H9 (cell line): ENCODE data around the gene ARID1B. TPM values are rescaled to one million over a fixed set of nuclear protein-coding genes. Genes with fewer than 3 reads are reported as not detected.

ENCODE experiments used
- DNase-seq: peaks from one replicate; pipeline ENCODE4 v3.0.0-alpha.2; 2017
- H2AFZ ChIP-seq: one replicate; pipeline ENCODE4 v1.6.1; 2013; ENCODE audit warnings: mild to moderate bottlenecking, low read length, control low read depth, moderate library complexity
- H2AK5ac ChIP-seq: 2 replicates; pipeline ENCODE4 v1.6.1; 2013; ENCODE audit warnings: low read length, control low read depth, mixed read lengths; ENCODE audit not compliant: insufficient read length
- H2BK120ac ChIP-seq: one replicate; pipeline ENCODE4 v1.6.1; 2013; ENCODE audit warnings: low read depth, mild to moderate bottlenecking, low read length, control low read depth, inconsistent platforms; ENCODE audit not compliant: poor library complexity, severe bottlenecking
- H2BK12ac ChIP-seq: 2 replicates; pipeline ENCODE4 v1.6.1; 2013; ENCODE audit warnings: low read length, control low read depth, mixed read lengths, low read depth; ENCODE audit not compliant: insufficient read length
- H2BK15ac ChIP-seq: 2 replicates; pipeline ENCODE4 v1.6.1; 2013; ENCODE audit warnings: low read depth, low read length, control low read depth
- H2BK20ac ChIP-seq: one replicate; pipeline ENCODE4 v1.6.1; 2013; ENCODE audit warnings: low read depth, mild to moderate bottlenecking, low read length, control low read depth, inconsistent platforms; ENCODE audit not compliant: poor library complexity, severe bottlenecking
- H2BK5ac ChIP-seq: 2 replicates; pipeline ENCODE4 v1.6.1; 2013; ENCODE audit warnings: low read length, control low read depth, mixed read lengths; ENCODE audit not compliant: insufficient read length
- H3K14ac ChIP-seq: 2 replicates; pipeline ENCODE4 v1.6.1; 2013; ENCODE audit warnings: low read length, control low read depth; ENCODE audit not compliant: insufficient read depth
- H3K18ac ChIP-seq: 2 replicates; pipeline ENCODE4 v1.6.1; 2013; ENCODE audit warnings: low read depth, mild to moderate bottlenecking, mixed read lengths, low read length, control low read depth; ENCODE audit not compliant: insufficient read length
- H3K23ac ChIP-seq: 2 replicates; pipeline ENCODE4 v1.6.1; 2013; ENCODE audit warnings: low read length, control low read depth, mixed read lengths, low read depth; ENCODE audit not compliant: insufficient read length
- H3K23me2 ChIP-seq: 2 replicates; pipeline ENCODE4 v1.6.1; 2013; ENCODE audit warnings: low read depth, mild to moderate bottlenecking, mixed read lengths, low read length, control low read depth; ENCODE audit not compliant: insufficient read length, poor library complexity, severe bottlenecking
- H3K27ac ChIP-seq: 2 replicates; pipeline ENCODE4 v1.5.1; 2013; ENCODE audit warnings: low read length, control low read depth, mixed read lengths, low read depth; ENCODE audit not compliant: insufficient read length
- H3K27me3 ChIP-seq: 2 replicates; pipeline ENCODE4 v1.6.1; 2013; ENCODE audit warnings: low read length, control low read depth, inconsistent platforms; ENCODE audit not compliant: insufficient read depth
- H3K4ac ChIP-seq: 2 replicates; pipeline ENCODE4 v1.6.1; 2013; ENCODE audit warnings: low read depth, mild to moderate bottlenecking, control low read depth, inconsistent platforms, low read length, moderate library complexity
- H3K4me1 ChIP-seq: 2 replicates; pipeline ENCODE4 v1.6.1; 2013; ENCODE audit warnings: low read length, control low read depth, inconsistent platforms; ENCODE audit not compliant: insufficient read depth
- H3K4me2 ChIP-seq: 2 replicates; pipeline ENCODE4 v1.6.1; 2013; ENCODE audit warnings: low read length, control low read depth, mixed read lengths; ENCODE audit not compliant: insufficient read length, insufficient read depth
- H3K56ac ChIP-seq: 2 replicates; pipeline ENCODE4 v1.6.1; 2013; ENCODE audit warnings: low read depth, mild to moderate bottlenecking, mixed read lengths, low read length, control low read depth; ENCODE audit not compliant: insufficient read length
- H3K79me1 ChIP-seq: 2 replicates; pipeline ENCODE4 v1.6.1; 2013; ENCODE audit warnings: low read depth, mild to moderate bottlenecking, moderate library complexity, low read length, control low read depth, inconsistent platforms; ENCODE audit not compliant: insufficient read depth, poor library complexity, severe bottlenecking
- H3K79me2 ChIP-seq: 2 replicates; pipeline ENCODE4 v1.6.1; 2013; ENCODE audit warnings: low read length, control low read depth, inconsistent platforms; ENCODE audit not compliant: insufficient read depth
- H3K9ac ChIP-seq: 2 replicates; pipeline ENCODE4 v1.6.1; 2013; ENCODE audit warnings: low read length, control low read depth, mixed read lengths; ENCODE audit not compliant: insufficient read length; ENCODE audit errors: extremely low read depth
- H3K9me3 ChIP-seq: one replicate; pipeline ENCODE4 v1.6.1; 2013; ENCODE audit warnings: low read depth, low read length, inconsistent platforms; ENCODE audit not compliant: control insufficient read depth
- H3T11ph ChIP-seq: one replicate; pipeline ENCODE4 v1.6.1; 2013; ENCODE audit warnings: mild to moderate bottlenecking, low read length, control low read depth, inconsistent platforms
- H4K20me1 ChIP-seq: one replicate; pipeline ENCODE4 v1.6.1; 2013; ENCODE audit not compliant: control insufficient read depth, insufficient read length, insufficient read depth
- H4K5ac ChIP-seq: 2 replicates; pipeline ENCODE4 v1.6.1; 2013; ENCODE audit warnings: low read depth, mild to moderate bottlenecking, mixed read lengths, low read length, control low read depth; ENCODE audit not compliant: insufficient read length
- H4K8ac ChIP-seq: replicated peaks from 2 replicates; pipeline ENCODE4 v1.6.1; 2013; ENCODE audit warnings: low read length, control low read depth, mixed read lengths, low read depth; ENCODE audit not compliant: insufficient read length
- H4K91ac ChIP-seq: 2 replicates; pipeline ENCODE4 v1.6.1; 2013; ENCODE audit warnings: low read depth, mild to moderate bottlenecking, moderate library complexity, mixed read lengths, low read length, control low read depth; ENCODE audit not compliant: insufficient read length
- H3K27ac Mint-ChIP-seq, 3 experiments: 2 replicates in 2 of 3; 3 replicates in 1 of 3; pipeline ENCODE4 v1.8.0; 2020 to 2021; ENCODE audit warnings: mixed read lengths in 3 of 3, mild to moderate bottlenecking in 1 of 3, moderate library complexity in 1 of 3
- H3K27me3 Mint-ChIP-seq: 2 replicates; pipeline ENCODE4 v1.8.0; 2021; ENCODE audit warnings: low read depth, mild to moderate bottlenecking, moderate library complexity, mixed read lengths
- H3K36me3 Mint-ChIP-seq, 3 experiments: 2 replicates in 2 of 3; 3 replicates in 1 of 3; pipeline ENCODE4 v1.8.0; 2020 to 2021; ENCODE audit warnings: low read depth in 3 of 3, mixed read lengths in 3 of 3; ENCODE audit not compliant: insufficient read depth in 1 of 3
- H3K4me1 Mint-ChIP-seq, 2 experiments: 2 replicates each; pipeline ENCODE4 v1.8.0; 2020; ENCODE audit warnings: mixed read lengths in 2 of 2
- H3K4me3 Mint-ChIP-seq, 2 experiments: 2 replicates in 1 of 2; 3 replicates in 1 of 2; pipeline ENCODE4 v1.8.0; 2020 to 2021; ENCODE audit warnings: mild to moderate bottlenecking in 2 of 2, mixed read lengths in 2 of 2, moderate library complexity in 1 of 2
- H3K9me3 Mint-ChIP-seq, 2 experiments: 2 replicates in 1 of 2; 3 replicates in 1 of 2; pipeline ENCODE4 v1.8.0; 2020; ENCODE audit warnings: mild to moderate bottlenecking in 2 of 2, mixed read lengths in 2 of 2, moderate library complexity in 1 of 2
- WGBS: extraction: QIAGEN DNeasy Blood & Tissue Kit; methylation state at CpG from one replicate; pipeline ENCODE4 v1.1.7; 2013; ENCODE audit warnings: missing lambda C conversion rate, low lambda C conversion rate, mixed read lengths; ENCODE audit not compliant: insufficient read length; ENCODE audit errors: extremely low coverage; 5-methylcytosine and 5-hydroxymethylcytosine counted together
- total RNA-seq: library from RNA; stranded (reverse); gene quantifications from 2 replicates; pipeline ENCODE4 v1.2.1, GENCODE V29; 2021
- TF ChIP-seq, protein P1 (sequence below): fragments of 200-600 bp; sonication (generic); conservative IDR thresholded peaks from 3 replicates; pipeline ENCODE4 v1.8.0; 2021; ENCODE audit warnings: antibody characterized with exemption, mild to moderate bottlenecking

Gene ARID1B
- total RNA-seq, 1 experiment from 2014 or later: 88.2 TPM

- no peak overlapping the region for H2BK5ac ChIP-seq
- H2AK5ac ChIP-seq: no peak overlapping the region
- TF ChIP-seq, protein P1, sequence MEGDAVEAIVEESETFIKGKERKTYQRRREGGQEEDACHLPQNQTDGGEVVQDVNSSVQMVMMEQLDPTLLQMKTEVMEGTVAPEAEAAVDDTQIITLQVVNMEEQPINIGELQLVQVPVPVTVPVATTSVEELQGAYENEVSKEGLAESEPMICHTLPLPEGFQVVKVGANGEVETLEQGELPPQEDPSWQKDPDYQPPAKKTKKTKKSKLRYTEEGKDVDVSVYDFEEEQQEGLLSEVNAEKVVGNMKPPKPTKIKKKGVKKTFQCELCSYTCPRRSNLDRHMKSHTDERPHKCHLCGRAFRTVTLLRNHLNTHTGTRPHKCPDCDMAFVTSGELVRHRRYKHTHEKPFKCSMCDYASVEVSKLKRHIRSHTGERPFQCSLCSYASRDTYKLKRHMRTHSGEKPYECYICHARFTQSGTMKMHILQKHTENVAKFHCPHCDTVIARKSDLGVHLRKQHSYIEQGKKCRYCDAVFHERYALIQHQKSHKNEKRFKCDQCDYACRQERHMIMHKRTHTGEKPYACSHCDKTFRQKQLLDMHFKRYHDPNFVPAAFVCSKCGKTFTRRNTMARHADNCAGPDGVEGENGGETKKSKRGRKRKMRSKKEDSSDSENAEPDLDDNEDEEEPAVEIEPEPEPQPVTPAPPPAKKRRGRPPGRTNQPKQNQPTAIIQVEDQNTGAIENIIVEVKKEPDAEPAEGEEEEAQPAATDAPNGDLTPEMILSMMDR: no peak
- H3K4ac ChIP-seq: no peak overlapping the region
- H3K36me3 Mint-ChIP-seq: peaks cover 4 to 15% (median 15%) of the 10 kb centered on the region in 3 experiments; a peak in 6 of 7 replicates
- H3K79me2 ChIP-seq: no peaks in the 10 kb centered on the region
- H3K9me3 ChIP-seq: no peaks in the 10 kb centered on the region
- H3K4me1 ChIP-seq: peaks cover 11% of the 10 kb centered on the region
- no peak overlapping the region for H4K5ac ChIP-seq
- no peak overlapping the region for H3K14ac ChIP-seq
- H2BK120ac ChIP-seq: no peak overlapping the region
- H3K27me3 ChIP-seq: no peaks in the 10 kb centered on the region
- H3K4me2 ChIP-seq: no peak overlapping the region
- no peaks in the 10 kb centered on the region for H3K9me3 Mint-ChIP-seq
- H3K27ac Mint-ChIP-seq: peak overlapping the region in 1 of 3 experiments; percentile 92; a peak in 4 of 7 replicates
- no peak overlapping the region for H2BK15ac ChIP-seq
- H2AFZ ChIP-seq: no peak overlapping the region
- H3K9ac ChIP-seq: no peak overlapping the region
- H2BK12ac ChIP-seq: no peak overlapping the region
- H3K4me1 Mint-ChIP-seq: peaks cover 47 to 59% of the 10 kb centered on the region in 2 experiments
- no peaks in the 10 kb centered on the region for H3K23me2 ChIP-seq
- no CpG with 5 or more reads among the region's 2 CpGs for WGBS
- no peaks in the 10 kb centered on the region for H4K20me1 ChIP-seq
- no peak for DNase-seq
- no peak overlapping the region for H2BK20ac ChIP-seq
- H3K27me3 Mint-ChIP-seq: no peaks in the 10 kb centered on the region
- H3K18ac ChIP-seq: no peak overlapping the region
- H3K79me1 ChIP-seq: no peaks in the 10 kb centered on the region
- H3K56ac ChIP-seq: no peak overlapping the region
- H3K23ac ChIP-seq: no peak overlapping the region
- no peak overlapping the region for H4K91ac ChIP-seq
- H3T11ph ChIP-seq: no peak overlapping the region
- H3K27ac ChIP-seq: no peak overlapping the region
- no peak overlapping the region for H4K8ac ChIP-seq
- no peak overlapping the region for H3K4me3 Mint-ChIP-seq
These were observed 310.8 kb downstream of the ARID1B start for GRCh38 chr6:157087974-157088373.
